Chondrocyte (in vitro differentiated cells): ENCODE data around the gene MYBPH. TPM values are rescaled to one million over a fixed set of nuclear protein-coding genes. Genes with fewer than 3 reads are reported as not detected.

ENCODE experiments used
- DNase-seq: peaks from one replicate; pipeline ENCODE4 v3.0.0; 2021; ENCODE audit warnings: mixed read lengths, low spot score
- H3K27ac Mint-ChIP-seq: one replicate; pipeline ENCODE4 v1.8.0; 2021; ENCODE audit warnings: mild to moderate bottlenecking, moderate library complexity, mixed read lengths; ENCODE audit not compliant: unreplicated experiment
- H3K27me3 Mint-ChIP-seq: 2 replicates; pipeline ENCODE4 v1.8.0; 2021; ENCODE audit warnings: low read depth, mixed read lengths
- H3K36me3 Mint-ChIP-seq: 2 replicates; pipeline ENCODE4 v1.8.0; 2021; ENCODE audit warnings: low read depth, mixed read lengths
- H3K4me1 Mint-ChIP-seq: 2 replicates; pipeline ENCODE4 v1.8.0; 2021; ENCODE audit warnings: low read depth, mild to moderate bottlenecking, mixed read lengths
- H3K4me3 Mint-ChIP-seq: one replicate; pipeline ENCODE4 v1.8.0; 2021; ENCODE audit warnings: mild to moderate bottlenecking, moderate library complexity, mixed read lengths; ENCODE audit not compliant: unreplicated experiment
- H3K9me3 Mint-ChIP-seq: 2 replicates; pipeline ENCODE4 v1.8.0; 2021; ENCODE audit warnings: low read depth, mixed read lengths
- total RNA-seq: library from RNA; stranded (reverse); gene quantifications from 3 replicates; pipeline ENCODE4 v1.2.1, GENCODE V29; 2021
- TF ChIP-seq, protein P1 (sequence below): fragments of 200-600 bp; sonication (generic); IDR thresholded peaks from 2 replicates; pipeline ENCODE4 v1.5.0; 2021; ENCODE audit warnings: antibody characterized with exemption, mild to moderate bottlenecking, moderate library complexity

The MYBPH gene
- total RNA-seq, 1 donor from 2014 or later: not detected

DNA sequence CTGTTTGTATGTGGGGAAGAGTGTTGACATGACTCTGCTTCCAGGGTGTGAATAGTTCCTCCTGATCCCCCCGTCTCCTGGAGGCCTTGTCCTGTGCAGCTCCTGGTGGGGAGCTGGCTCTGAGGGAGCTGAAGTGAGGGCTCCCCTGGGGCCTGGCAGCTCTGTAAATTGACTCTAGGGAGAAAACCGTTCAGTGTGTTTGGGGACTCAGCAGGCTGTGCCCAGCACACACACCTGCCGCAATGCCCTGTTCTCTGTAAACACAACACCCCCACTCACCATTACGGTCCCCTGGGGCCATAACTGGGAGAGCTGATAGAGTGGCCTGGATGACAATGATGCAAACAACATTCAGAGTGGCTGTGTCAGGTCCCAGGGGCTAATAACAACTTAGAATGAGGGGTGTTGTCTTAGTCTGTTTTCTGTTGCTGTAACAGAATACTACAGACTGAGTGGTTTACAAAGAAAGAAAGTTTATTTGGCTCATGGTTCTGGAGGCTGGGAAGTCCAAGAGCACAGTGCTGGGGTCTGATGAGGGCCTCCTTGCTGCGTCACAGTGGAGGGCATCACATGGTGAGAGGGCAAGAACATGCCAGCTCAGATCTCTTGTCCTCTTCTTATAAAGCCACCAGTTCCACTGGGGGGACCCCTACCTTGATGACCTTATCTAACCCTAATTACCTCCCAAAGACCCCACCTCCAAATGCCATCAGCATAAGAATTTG is 32.8 kb downstream of the MYBPH start:
- Mint-ChIP-seq H3K27me3 (peaks cover 2% of the 10 kb centered on the region), H3K27ac (no peak overlapping the region), H3K4me1 (no peaks in the 10 kb centered on the region), H3K36me3 (no peaks in the 10 kb centered on the region), H3K4me3 (no peak overlapping the region), H3K9me3 (no peaks in the 10 kb centered on the region)
- TF ChIP-seq, protein P1, sequence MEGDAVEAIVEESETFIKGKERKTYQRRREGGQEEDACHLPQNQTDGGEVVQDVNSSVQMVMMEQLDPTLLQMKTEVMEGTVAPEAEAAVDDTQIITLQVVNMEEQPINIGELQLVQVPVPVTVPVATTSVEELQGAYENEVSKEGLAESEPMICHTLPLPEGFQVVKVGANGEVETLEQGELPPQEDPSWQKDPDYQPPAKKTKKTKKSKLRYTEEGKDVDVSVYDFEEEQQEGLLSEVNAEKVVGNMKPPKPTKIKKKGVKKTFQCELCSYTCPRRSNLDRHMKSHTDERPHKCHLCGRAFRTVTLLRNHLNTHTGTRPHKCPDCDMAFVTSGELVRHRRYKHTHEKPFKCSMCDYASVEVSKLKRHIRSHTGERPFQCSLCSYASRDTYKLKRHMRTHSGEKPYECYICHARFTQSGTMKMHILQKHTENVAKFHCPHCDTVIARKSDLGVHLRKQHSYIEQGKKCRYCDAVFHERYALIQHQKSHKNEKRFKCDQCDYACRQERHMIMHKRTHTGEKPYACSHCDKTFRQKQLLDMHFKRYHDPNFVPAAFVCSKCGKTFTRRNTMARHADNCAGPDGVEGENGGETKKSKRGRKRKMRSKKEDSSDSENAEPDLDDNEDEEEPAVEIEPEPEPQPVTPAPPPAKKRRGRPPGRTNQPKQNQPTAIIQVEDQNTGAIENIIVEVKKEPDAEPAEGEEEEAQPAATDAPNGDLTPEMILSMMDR: no peak
- no peak for DNase-seq

DNA sequence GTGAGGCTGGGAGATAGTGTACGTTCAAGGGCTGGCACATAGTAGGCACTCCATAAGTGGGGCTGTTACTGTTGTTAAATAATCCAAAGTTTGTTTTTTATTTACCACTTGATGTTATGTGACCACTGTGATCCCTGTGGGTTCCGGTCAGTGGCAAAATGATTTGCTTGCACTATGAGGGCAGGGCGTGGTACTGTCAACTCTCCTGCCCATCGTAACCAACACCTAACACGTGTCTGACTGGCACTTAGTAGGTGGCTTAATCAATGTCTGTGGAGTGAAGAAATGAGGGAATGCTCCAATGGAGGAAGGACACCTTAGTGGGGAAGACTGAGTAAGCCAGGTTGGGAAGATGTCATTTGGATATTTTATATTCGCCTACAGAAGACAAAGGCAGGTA is 33.5 kb downstream of the MYBPH start:
- Mint-ChIP-seq H3K36me3 (no peaks in the 10 kb centered on the region), H3K27ac (no peak overlapping the region), H3K4me1 (no peaks in the 10 kb centered on the region), H3K9me3 (no peaks in the 10 kb centered on the region), H3K27me3 (peaks cover 2% of the 10 kb centered on the region), H3K4me3 (no peak overlapping the region)
- TF ChIP-seq, protein P1: no peak
- no peak for DNase-seq

DNA sequence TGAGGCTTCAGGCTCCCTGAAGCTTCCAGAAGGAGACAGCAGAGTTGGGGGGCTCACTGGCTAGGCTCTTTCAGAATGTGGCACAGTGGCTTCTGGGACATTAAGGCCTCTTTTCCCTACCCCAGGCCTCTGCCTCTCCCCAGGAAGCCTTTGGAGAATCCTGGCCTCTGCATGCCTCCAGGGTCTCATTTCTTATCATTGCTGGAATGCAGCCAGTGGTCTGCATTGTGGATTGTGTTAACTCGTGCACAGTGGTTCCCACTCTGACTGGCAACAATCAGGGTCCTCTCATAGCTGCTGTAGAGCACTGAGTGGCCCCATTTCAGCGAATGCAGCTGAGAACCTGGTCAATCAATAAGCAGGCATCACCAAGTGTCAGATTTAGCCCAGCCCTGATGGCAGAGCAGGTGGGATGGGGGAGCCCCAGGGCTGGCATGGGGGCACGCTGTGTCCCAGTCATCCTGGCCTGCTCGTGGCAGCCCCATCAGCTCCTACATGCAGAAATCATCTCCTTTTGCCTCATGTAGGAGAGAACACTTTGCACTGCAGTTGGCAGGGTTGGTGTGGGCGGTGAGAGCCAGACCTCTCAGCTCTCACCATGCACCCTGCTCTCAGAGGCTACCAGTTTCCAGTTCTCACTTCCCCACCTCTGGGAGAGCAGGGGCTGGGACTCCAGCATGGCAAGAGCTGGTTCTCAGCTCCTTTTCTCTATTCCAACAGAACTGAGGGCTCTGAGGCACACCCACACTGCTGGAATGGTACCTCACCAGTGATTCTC is 34.7 kb downstream of the MYBPH start:
- DNase-seq: no peak
- Mint-ChIP-seq H3K4me1 (peaks cover under 1% of the 10 kb centered on the region), H3K27ac (no peak overlapping the region), H3K27me3 (peaks cover 2% of the 10 kb centered on the region), H3K36me3 (no peaks in the 10 kb centered on the region), H3K4me3 (no peak overlapping the region), H3K9me3 (no peaks in the 10 kb centered on the region)
- TF ChIP-seq, protein P1: no peak

DNA sequence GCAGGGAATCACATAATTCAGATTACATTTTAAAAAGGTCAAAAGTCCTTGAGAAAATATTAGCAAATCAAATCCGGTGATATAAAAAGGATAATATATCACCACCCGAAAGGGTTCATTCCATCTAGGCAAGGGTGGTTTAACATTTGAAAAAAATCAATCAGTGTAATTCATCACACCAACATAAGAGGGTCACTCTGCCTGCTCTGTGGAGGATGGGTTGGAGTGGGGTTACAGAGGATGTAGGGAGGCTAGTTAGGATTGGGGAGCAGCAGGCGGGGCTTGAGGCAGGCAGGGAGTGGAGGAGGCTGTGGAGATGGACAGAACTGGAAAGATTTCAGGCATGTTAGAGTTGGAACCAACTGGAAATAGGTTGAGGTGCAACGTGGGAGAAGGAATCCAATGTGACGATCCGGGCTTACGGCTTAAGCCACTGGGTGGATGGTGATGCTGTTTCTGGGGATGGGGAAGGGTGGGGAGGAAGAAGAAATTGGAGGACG is 35.6 kb downstream of the MYBPH start:
- H3K4me3 Mint-ChIP-seq: no peak overlapping the region
- DNase-seq: no peak
- H3K9me3 Mint-ChIP-seq: no peaks in the 10 kb centered on the region
- H3K27me3 Mint-ChIP-seq: peaks cover 2% of the 10 kb centered on the region
- H3K4me1 Mint-ChIP-seq: peaks cover 4% of the 10 kb centered on the region
- TF ChIP-seq, protein P1: no peak
- H3K36me3 Mint-ChIP-seq: no peaks in the 10 kb centered on the region
- H3K27ac Mint-ChIP-seq: no peak overlapping the region

DNA sequence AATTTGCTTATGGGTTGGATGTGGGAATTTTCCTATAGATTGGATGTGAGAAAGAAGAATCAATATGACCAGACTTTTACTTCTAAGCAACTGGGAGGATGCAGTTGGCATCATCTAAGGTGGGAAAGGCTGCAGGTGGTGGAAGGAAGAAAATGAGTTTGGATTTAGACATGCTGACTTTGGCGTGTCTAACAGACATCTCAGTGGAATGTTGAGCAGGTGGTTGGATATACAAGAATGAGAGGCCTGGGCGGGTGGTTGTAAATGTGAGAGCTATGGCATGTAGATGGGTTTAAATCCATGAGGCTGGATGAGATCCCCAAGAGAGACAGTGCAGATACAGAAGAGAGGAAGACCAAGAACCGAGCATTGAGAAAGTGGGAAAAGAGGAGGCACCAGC is 37.6 kb downstream of the MYBPH start:
- H3K4me3 Mint-ChIP-seq: no peak overlapping the region
- no peak overlapping the region for H3K27ac Mint-ChIP-seq
- peak; percentile 10 for DNase-seq
- peaks cover 4% of the 10 kb centered on the region for H3K4me1 Mint-ChIP-seq
- no peaks in the 10 kb centered on the region for H3K36me3 Mint-ChIP-seq
- H3K27me3 Mint-ChIP-seq: peaks cover 2% of the 10 kb centered on the region
- no peaks in the 10 kb centered on the region for H3K9me3 Mint-ChIP-seq
- TF ChIP-seq, protein P1: no peak
